Cerebellar cortex (tissue), 1 donor: Measurements from ENCODE around the gene KNL1.
"Not testable (repeated sequence)": the region's sequence is repeated elsewhere in the genome, so short reads cannot be mapped to it uniquely, and the experiment has no call there.

ENCODE experiments used
- DNase-seq: peaks from one replicate; pipeline ENCODE4 v3.0.0-alpha.2; 2015; ENCODE audit warnings: low spot score

Gene KNL1

GRCh38 chr15:40664909-40665308 is 70.9 kb downstream of the KNL1 start:
- no peak for DNase-seq

DNA sequence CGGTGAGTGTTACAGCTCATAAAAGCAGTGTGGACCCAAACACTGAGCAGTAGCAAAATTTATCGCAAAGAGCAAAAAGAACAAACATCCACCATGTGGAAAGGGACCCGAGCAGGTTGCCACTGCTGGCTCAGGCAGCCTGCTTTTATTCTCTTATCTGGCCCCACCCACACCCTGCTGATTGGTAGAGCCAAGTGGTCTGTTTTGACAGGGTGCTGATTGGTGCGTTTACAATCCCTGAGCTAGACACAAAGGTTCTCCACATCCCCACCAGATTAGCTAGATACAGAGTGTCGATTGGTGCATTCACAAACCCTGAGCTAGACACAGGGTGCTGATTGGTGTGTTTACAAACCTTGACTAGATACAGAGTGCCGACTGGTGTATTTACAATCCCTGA is 82.2 kb downstream of the KNL1 start:
- not testable (repeated sequence) for DNase-seq

DNA sequence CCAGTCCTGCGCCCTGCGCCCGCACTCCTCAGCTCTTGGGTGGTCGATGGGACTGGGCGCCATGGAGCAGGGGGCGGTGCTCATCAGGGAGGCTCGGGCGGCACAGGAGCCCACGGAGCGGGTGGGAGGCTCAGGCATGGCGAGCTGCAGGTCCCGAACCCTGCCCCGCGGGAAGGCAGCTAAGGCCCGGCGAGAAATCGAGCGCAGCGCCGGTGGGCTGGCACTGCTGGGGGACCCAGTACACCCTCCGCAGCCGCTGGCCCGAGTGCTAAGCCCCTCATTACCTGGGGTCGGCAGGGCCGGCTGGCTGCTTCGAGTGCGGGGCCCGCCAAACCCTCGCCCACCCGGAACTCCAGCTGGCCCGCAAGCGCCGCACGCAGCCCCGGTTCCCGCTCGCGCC is 82.9 kb downstream of the KNL1 start:
- DNase-seq, result not testable (repeated sequence)

DNA sequence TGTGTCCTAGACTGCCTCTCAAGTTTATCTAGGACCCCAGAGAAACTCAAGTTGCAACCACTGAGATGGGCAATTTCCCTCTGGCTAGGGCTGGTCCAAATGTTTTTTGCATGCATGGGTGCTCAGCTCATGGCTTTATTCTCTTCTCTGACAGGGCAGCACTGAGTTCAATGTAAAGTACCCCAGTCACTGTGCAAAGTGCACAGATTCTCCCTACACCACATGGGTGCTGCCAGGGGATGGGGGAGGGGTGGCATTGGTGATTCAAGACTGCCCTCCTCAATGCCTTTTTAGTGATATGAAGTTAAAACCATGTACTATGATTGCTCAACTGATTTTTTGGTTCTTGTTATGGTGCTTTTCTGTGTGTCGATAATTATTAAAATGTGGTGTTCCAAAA is 86.1 kb downstream of the KNL1 start:
- no peak for DNase-seq

DNA sequence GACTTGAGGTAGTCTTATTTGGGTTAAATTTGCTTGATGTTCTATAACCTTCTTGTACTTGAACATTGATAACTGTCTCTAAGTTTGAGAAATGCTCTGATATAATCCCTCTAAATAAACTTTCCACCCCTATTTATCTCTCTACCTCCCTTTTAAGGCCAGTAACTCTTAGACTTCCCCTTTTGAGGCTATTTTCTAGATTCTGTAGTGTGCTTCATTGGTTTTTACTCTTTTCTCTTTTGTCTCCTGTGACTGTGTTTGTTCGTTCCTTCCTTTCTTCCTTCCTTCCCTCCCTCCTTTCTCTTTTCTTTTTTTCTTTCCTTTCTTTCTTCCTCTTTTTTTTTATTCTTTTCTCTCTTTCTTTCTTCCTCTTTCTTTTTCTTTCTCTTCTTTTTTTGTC is 86.9 kb downstream of the KNL1 start:
- not testable (repeated sequence) for DNase-seq

DNA sequence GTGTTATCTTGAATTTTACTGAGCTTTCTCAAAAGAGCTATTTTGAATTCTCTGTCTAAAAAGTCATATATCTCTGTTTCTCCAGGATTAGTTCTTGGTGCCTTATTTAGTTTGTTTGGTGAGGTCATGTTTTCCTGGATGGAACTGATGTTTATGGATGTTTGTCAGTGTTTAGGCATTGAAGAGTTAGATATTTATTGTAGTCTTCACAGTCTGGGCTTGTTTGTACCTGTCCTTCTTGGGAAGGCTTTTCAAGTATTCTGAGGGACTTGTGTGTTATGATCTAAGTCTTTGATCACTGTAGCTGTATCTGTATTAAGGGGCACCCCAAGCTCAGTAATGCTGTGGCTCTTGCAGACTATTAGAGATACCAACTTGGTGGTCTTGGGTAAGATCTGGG is 90.3 kb downstream of the KNL1 start:
- no peak for DNase-seq

GRCh38 chr15:40685376-40685775 is 91.3 kb downstream of the KNL1 start:
- no peak for DNase-seq

DNA sequence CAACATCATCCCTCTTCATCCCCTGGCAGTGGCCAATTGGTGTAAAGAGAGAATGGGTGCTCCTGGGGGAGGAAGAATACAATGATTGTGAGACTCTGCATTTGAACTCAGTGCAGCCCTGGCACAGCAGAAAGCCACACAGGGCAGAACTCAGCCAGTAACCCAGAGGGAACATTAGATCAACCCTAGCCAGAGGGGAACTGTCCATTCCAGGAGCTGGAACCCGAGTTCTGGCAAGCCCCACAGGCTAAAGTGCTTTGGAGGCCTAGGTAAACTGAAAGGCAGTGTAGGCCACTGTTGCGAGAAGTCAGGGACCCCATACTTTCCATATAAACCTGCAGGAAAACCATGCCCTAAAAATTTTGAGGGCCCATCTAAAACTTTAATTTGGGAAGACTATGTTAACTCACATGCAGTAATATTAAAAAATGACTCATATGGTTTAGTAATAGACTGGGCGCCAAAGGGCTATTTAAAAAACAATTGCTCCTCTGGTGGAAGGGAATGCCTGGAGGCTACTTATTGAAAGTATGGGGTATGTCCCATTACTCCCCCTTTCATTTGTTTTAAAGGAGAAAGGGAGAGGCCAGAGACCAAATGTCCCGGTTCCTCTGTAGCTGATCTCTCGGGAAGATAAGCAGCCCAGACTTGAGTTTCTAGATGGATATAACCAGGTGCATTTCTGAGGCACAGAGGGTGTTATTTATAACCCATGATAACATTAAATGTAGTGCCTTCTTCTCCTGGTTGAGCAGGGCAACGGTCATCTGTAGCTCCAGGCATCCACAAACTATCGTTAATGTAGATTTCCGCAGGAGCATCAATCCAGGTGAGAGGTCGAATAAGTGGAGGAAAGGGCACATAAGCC is 95.1 kb downstream of the KNL1 start:
- DNase-seq, result no peak

DNA sequence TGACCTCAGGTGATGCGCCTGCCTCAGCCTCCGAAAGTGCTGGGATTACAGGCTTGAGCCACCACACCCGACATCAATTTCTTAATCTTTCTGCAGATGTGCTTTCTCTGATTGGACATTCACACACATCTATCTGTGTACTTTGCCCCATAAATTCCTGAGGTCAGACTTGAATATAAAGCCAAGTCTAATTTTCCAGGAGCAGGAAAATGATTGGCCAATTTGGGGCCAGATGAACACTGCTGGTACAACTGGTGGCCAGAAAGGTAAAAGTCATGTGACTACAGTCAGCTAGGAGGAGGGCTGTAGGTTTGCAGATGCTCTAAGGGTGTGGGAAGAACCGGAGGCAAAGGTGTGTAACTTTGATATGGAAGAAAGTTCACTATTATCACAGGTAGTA is 97.7 kb downstream of the KNL1 start:
- DNase-seq, result no peak

DNA sequence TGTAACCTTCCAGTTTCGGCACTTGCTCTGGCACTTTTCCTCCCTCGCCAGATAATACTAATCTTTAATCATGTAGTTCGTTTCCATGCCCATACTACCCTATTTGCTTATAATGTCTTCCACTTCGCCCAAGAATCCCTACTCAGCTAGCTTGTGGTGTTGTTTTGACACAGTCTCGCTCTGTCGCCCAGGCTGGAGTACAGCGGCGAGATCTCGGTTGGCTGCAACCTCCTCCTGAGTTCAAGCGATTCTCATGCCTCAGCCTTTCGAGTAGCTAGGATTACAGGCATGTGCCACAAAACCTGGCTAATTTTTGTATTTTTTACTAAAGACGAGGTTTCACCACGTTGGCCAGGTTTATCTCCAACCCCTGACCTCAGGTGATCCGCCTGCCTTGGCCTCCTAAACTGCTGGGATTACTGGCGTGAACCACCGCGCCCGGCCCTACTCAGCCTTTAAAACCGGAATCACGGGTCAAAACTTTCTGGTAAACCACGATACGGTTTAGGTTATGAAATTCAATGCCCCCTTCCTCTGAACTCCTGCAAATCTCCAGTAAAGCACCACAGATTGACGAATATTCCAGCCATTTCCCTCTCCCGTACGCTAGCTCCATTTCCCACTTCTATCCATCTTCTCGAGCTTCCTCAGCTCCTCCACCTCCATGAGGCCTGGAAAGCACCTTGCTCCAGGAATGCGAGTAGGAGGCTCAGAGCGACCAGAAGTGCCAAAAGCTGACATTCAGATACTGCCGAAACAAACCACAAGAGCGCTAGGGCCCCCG is 100.0 kb downstream of the KNL1 start:
- DNase-seq, result no peak

DNA sequence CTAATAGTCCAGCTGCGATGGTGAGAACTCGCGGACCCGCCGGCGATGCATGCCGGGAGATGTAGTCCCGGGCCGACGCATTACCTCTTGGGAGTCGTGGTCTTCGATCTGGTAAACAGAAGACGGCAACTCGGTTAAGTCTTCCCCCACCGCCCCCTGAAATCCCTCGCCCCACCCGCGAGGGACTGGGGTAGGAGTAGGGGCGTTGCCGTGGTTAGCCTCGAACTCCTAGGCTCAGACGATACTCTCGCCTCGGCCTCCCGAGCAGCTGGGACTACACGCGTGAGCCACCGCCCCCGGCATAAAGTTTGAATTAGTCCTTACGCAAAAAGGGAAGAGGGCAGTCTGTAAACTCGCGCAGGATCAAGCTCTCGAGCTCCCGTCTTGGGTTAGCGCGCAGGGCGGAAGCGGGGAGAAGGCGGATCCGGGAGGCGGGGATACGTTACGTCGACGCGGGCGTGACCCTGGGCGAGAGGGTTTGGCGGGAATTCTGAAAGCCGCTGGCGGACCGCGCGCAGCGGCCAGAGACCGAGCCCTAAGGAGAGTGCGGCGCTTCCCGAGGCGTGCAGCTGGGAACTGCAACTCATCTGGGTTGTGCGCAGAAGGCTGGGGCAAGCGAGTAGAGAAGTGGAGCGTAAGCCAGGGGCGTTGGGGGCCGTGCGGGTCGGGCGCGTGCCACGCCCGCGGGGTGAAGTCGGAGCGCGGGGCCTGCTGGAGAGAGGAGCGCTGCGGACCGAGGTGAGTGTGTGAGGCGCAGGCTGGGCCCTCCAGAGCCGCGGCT is 100.8 kb downstream of the KNL1 start, which contains the start of gene RAD51:
Gene RAD51, plus strand, starts transcription at position 487 of the 781 bp plus-strand sequence. CDS start 3,585 bp downstream, outside the sequence.
- DNase-seq, result peak; percentile 91

GRCh38 chr15:40695469-40695890 is 101.4 kb downstream of the KNL1 start:
- DNase-seq, result no peak

DNA sequence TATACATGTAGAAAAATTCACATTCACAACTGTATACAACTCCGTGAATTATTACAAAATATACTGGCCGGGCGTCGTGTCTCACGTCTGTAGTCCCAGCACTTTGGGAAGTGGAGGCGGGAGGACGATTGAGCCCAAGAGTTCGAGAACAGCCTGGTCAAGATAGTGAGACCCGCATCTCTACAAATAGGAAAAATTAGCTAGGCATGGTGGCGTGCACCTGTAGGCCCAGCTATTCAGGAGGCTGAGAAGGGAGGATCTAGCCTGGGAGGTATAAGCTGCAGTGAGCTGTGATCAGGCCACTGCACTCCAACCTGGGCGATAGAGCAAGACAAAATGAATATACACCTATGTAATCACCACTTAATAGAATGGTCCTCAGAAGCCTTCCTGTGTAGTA is 102.2 kb downstream of the KNL1 start:
- no peak for DNase-seq

DNA sequence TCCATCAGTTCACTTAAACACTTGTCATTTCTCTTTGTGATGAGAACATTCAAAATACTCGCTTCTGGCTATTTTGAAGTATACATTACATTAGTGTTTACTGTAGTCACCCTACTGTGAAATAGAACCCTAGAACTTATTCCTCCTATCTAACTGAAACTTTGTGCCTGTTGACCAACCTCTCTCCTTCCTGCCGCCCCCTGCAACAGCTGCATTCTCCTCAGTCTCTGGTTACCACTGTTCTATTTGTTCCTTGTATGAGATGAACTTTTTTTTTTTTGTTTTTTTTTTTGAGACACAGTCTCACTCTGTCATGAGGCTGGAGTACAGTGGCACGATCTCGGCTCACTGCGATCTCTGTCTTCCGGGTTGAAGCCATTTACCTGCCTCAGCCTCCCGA is 103.9 kb downstream of the KNL1 start:
- DNase-seq, result no peak

DNA sequence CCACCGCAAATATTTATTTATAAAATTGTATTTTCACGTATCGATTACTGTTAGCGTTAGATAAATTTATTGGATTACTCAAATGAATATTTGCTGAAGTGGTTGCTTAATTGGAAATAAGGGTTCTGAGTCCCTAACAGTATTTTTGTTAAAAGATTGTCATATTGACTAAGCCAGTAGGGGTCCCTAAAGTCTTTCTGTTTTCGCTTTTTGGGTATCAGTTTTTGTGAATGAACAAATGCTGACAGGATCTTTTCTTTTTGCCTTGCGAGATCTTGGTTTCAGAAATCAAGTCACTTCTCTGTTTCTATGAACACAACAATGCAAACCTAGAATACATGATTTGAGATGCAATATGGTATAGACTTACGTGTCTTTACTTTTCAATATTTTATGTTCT is 108.0 kb downstream of the KNL1 start:
- peak; percentile 28 for DNase-seq

DNA sequence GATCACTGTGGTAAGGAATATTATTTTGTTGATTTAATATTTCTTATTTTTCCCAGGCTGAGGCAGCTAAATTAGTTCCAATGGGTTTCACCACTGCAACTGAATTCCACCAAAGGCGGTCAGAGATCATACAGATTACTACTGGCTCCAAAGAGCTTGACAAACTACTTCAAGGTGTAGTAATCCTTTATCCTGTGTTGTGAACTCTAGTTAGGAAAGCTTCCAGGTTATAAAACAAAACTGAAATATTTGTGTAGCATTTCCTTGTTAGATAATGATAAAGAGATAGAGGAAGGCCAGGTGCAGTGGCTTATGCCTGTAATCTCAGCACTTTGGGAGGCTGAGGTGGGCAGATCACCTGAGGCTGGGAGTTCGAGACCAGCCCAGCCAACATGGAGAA is 112.1 kb downstream of the KNL1 start:
- DNase-seq, result no peak
